K562 (cell line): ENCODE data around the gene RTL1. TPM values are rescaled to one million over a fixed set of nuclear protein-coding genes. Genes with fewer than 3 reads are reported as not detected.

Experiments used
- ATAC-seq: fragments of 200-7000 bp; cut with Tn5 transposase; 3 replicates; pipeline ENCODE4 v1.9.1; 2020; ENCODE audit warnings: moderate library complexity
- BruUV-seq: library from RNA; stranded (reverse); fragments of 400-500 nt; replicated peaks from 2 replicates; lab custom pipeline; 2021; lab: Mats Ljungman, UMichigan
- CTCF ChIA-PET: fragments of 300-600 bp; formaldehyde crosslinking; extraction: SDS; loops from one replicate; lab custom pipeline; 2021; ENCODE audit warnings: low intra/inter-chr PET ratio; lab: Yijun Ruan, JAX
- POLR2A ChIA-PET: fragments of 300-600, 350-650 bp; sonication (Branson Sonifier 250); formaldehyde crosslinking; extraction: SDS; loops from one replicate; lab custom pipeline; 2021; ENCODE audit warnings: antibody characterized with exemption, inconsistent platforms; lab: Yijun Ruan, JAX
- DNase-seq, 4 experiments: peaks; one replicate each; pipeline versions ENCODE4 v3.0.0 to v3.0.0-alpha.2; 2011 to 2018; ENCODE audit warnings: low spot score in 3 of 4, mixed read lengths in 3 of 4; ENCODE audit errors: extremely low read depth in 1 of 4
- FAIRE-seq: peaks from 2 replicates; lab custom pipeline; 2011; peaks lifted over from hg19 to GRCh38; lab: Jason Lieb, UNC
- H2AFZ ChIP-seq: 2 replicates; pipeline ENCODE4 v1.6.0; 2011; ENCODE audit warnings: low read depth, low read length, control low read depth, inconsistent platforms
- H3K27ac ChIP-seq: fragments of 200-600 bp; 3 replicates; pipeline ENCODE4 v1.8.0; 2011; ENCODE audit warnings: low read depth, mild to moderate bottlenecking, control low read depth, inconsistent platforms, low read length, moderate library complexity, mixed read lengths; ENCODE audit errors: extremely low read depth
- H3K27me3 ChIP-seq, 2 experiments: fragments of 300-600 bp in 1 of 2; 2 replicates in 1 of 2; 3 replicates in 1 of 2; pipeline versions ENCODE4 v1.6.0 to v1.8.0; 2011; ENCODE audit warnings: inconsistent platforms in 2 of 2, low read length in 2 of 2, mild to moderate bottlenecking in 1 of 2, mixed read lengths in 1 of 2, moderate library complexity in 1 of 2; ENCODE audit not compliant: control insufficient read depth in 2 of 2, insufficient read depth in 2 of 2
- H3K36me3 ChIP-seq: fragments of 300-600 bp; 3 replicates; pipeline ENCODE4 v1.8.0; 2011; ENCODE audit warnings: mild to moderate bottlenecking, low read length, inconsistent platforms; ENCODE audit not compliant: control insufficient read depth, insufficient read depth
- H3K4me1 ChIP-seq, 2 experiments: fragments of 200-600 bp in 1 of 2; replicated peaks in 1 of 2; 2 replicates in 1 of 2; 3 replicates in 1 of 2; pipeline versions ENCODE4 v1.5.1 to v1.8.0; 2011; ENCODE audit warnings: inconsistent platforms in 2 of 2, low read length in 2 of 2, mild to moderate bottlenecking in 1 of 2, mixed read lengths in 1 of 2, moderate library complexity in 1 of 2; ENCODE audit not compliant: control insufficient read depth in 2 of 2, insufficient read depth in 2 of 2
- H3K4me2 ChIP-seq: 2 replicates; pipeline ENCODE4 v1.6.1; 2011; ENCODE audit warnings: low read length, control low read depth, inconsistent platforms, mixed read lengths; ENCODE audit not compliant: insufficient read depth
- H3K4me3 ChIP-seq: fragments of 200-600 bp; sonication (generic), shearing (Covaris generic); 2 replicates; pipeline ENCODE4 v1.5.1; 2016; ENCODE audit warnings: control low read depth, inconsistent platforms
- H3K79me2 ChIP-seq: fragments of 200-600 bp; 3 replicates; pipeline ENCODE4 v1.8.0; 2011; ENCODE audit warnings: low read length, inconsistent platforms; ENCODE audit not compliant: control insufficient read depth, insufficient read depth
- H3K9ac ChIP-seq, 2 experiments: 2 replicates each; pipeline versions ENCODE4 v1.6.0 to v1.6.1; 2011; ENCODE audit warnings: low read depth in 2 of 2, low read length in 2 of 2, control low read depth in 1 of 2, inconsistent platforms in 1 of 2, mild to moderate bottlenecking in 1 of 2, mixed read lengths in 1 of 2; ENCODE audit not compliant: insufficient read depth in 1 of 2
- H3K9me1 ChIP-seq: one replicate; pipeline ENCODE4 v1.6.0; 2011; ENCODE audit warnings: inconsistent platforms, mild to moderate bottlenecking, low read length, moderate library complexity; ENCODE audit not compliant: control insufficient read depth, insufficient read depth
- H3K9me3 ChIP-seq: replicated peaks from 2 replicates; pipeline ENCODE4 v1.5.1; 2011; ENCODE audit warnings: low read depth, low read length, inconsistent platforms; ENCODE audit not compliant: control insufficient read depth, insufficient read depth
- H4K20me1 ChIP-seq: replicated peaks from 2 replicates; pipeline ENCODE4 v1.6.1; 2011; ENCODE audit warnings: low read length, inconsistent platforms, mixed read lengths; ENCODE audit not compliant: control insufficient read depth, insufficient read depth
- BCL6 ChIP-seq: fragments of 250-450 bp; sonication (Bioruptor Pico); IDR thresholded peaks from 2 replicates; pipeline ENCODE4 v1.4.0; 2020
- EGR1 ChIP-seq: fragments of 450-650 bp; conservative IDR thresholded peaks from 2 replicates; pipeline ENCODE4 v1.6.1; 2017; ENCODE audit warnings: mild to moderate bottlenecking
- IRF9 ChIP-seq: fragments of 450-650 bp; IDR thresholded peaks from 2 replicates; pipeline ENCODE4 v1.6.1; 2016; ENCODE audit warnings: missing biosample characterization, missing genetic modification characterization
- MAFF ChIP-seq: IDR thresholded peaks from 2 replicates; pipeline ENCODE4 v1.6.1; 2012; ENCODE audit warnings: low read length, improper control_type of control experiment
- RBM34 ChIP-seq: fragments of 200-400 bp; formaldehyde crosslinking; IDR thresholded peaks from 2 replicates; pipeline ENCODE4 v1.6.1; 2018; ENCODE audit warnings: low read length, borderline replicate concordance; ENCODE audit not compliant: insufficient read depth
- REST ChIP-seq, 2 experiments: fragments of 450-650 bp; formaldehyde crosslinking in 1 of 2; IDR thresholded peaks; 2 replicates each; pipeline versions ENCODE4 v1.4.0 to v1.6.1; 2014 to 2020; ENCODE audit warnings: mild to moderate bottlenecking in 2 of 2, borderline replicate concordance in 1 of 2, low read depth in 1 of 2
- THRB ChIP-seq: fragments of 450-650 bp; formaldehyde crosslinking; conservative IDR thresholded peaks from 2 replicates; pipeline ENCODE4 v1.4.0; 2022; ENCODE audit warnings: mild to moderate bottlenecking, missing genetic modification characterization
- ZNF316 ChIP-seq: fragments of 450-650 bp; IDR thresholded peaks from 2 replicates; pipeline ENCODE4 v1.6.1; 2016
- ZNF695 ChIP-seq: fragments of 450-650 bp; formaldehyde crosslinking; IDR thresholded peaks from 2 replicates; pipeline ENCODE4 v1.4.0; 2020; ENCODE audit warnings: mild to moderate bottlenecking, moderate library complexity
- WGBS: fragments of 100-300 bp; shearing (Covaris generic); methylation state at CpG from one replicate; pipeline ENCODE4 v1.1.6; 2016; ENCODE audit warnings: low coverage, mixed read lengths; ENCODE audit not compliant: insufficient coverage; ENCODE audit errors: missing lambda C conversion rate; 5-methylcytosine and 5-hydroxymethylcytosine counted together
- in situ Hi-C: fragments of 300-500 bp; cut with MboI; formaldehyde crosslinking; loops from 4 replicates; pipeline ENCODE4 v1.15.0; 2018; ENCODE audit warnings: inconsistent platforms, mixed read lengths
- intact Hi-C: fragments of 100-400 bp; cut with micrococcal nuclease; formaldehyde crosslinking; loops from 2 replicates; pipeline ENCODE4 v1.14.2; 2022
- polyA plus RNA-seq, 8 experiments: library from polyadenylated mRNA; depleted of rRNA in 4 of 8; stranded (reverse) in 5 of 8; unstranded in 3 of 8; fragments of >200 nt; fragmentation: Nextera tagmentation in 2 of 8; fragmentation: Illumina TruSeq in 1 of 8; extraction: Ambion mirVana in 2 of 8; extraction: Trizol in 1 of 8; gene quantifications; 2 replicates each; pipeline versions ENCODE4 v1.2.1 to v1.2.3, GENCODE V29; 2011 to 2014; ENCODE audit warnings: inconsistent platforms in 1 of 8, missing spikeins in 1 of 8
- total RNA-seq, 7 experiments: library from RNA; depleted of rRNA in 6 of 7; stranded (reverse); fragments of >200 nt in 6 of 7; fragmentation: Illumina TruSeq in 2 of 7; extraction: Trizol in 2 of 7; gene quantifications; 2 replicates each; pipeline versions ENCODE4 v1.2.1 to v1.2.3, GENCODE V29; 2011 to 2021; ENCODE audit warnings: low replicate concordance in 1 of 7

RTL1 gene
- total and polyA plus RNA-seq, 9 of the 15 experiments (the other 6 are each of a cell fraction or from before 2014, with no cell fraction given) = not detected

GRCh38 chr14:100873096-100873482 lies 30.4 kb downstream of the RTL1 start (continued):
- TF ChIP-seq THRB (CRISPR knock-in tag) = no peak
- TF ChIP-seq ZNF695 (CRISPR knock-in tag) = no peak
- no peak for TF ChIP-seq MAFF
- TF ChIP-seq BCL6 (CRISPR knock-in tag) = no peak
- TF ChIP-seq RBM34 = no peak

- BruUV-seq = no TSS peak
- POLR2A ChIA-PET = interaction anchor here (0.6 to 1.3 kb wide), 2 partner anchors 9 to 318 kb away, joined by 3 read pairs; no protein-coding TSS in a partner anchor
- peak overlapping the region; percentile 87 for H3K27ac ChIP-seq
- no peaks in the 10 kb centered on the region for H3K9me1 ChIP-seq
- 0 out of 2 replicates have a peak, but pooled peaks cover 2% of the 10 kb centered on the region for H3K9me3 ChIP-seq
- no peak overlapping the region for H3K4me3 ChIP-seq
- intact Hi-C loops = no loop called here
- peak overlapping the region in 1 of 2 experiments; percentile 37; a peak in 1 of 4 replicates for H3K9ac ChIP-seq
- peaks cover 16 to 18% of the 10 kb centered on the region in 2 experiments; a peak in 4 of 5 replicates for H3K4me1 ChIP-seq
- no peaks in the 10 kb centered on the region for H3K79me2 ChIP-seq
- 50% methylated on average over 13 of the region's 15 CpGs for WGBS
- CTCF ChIA-PET = interaction anchor here (0.6 kb wide), 1 partner anchor 9 kb away, joined by 4 read pairs; no protein-coding TSS in a partner anchor
- ATAC-seq = no peak
- H3K27me3 ChIP-seq = no peaks in the 10 kb centered on the region
- peak overlapping the region; percentile 70 for H2AFZ ChIP-seq
- peak overlapping the region; percentile 78; the same call in 1 of the 2 replicates for H3K4me2 ChIP-seq
- in situ Hi-C loops = no loop called here
- DNase-seq = peak in 1 of 4 experiments; percentile 13
- no peaks in the 10 kb centered on the region for H3K36me3 ChIP-seq
- no peaks in the 10 kb centered on the region for H4K20me1 ChIP-seq
- FAIRE-seq = no peak
- TF ChIP-seq REST (IDR thresholded peaks at IDR 0.05; ENCODE audit: borderline replicate concordance) (no peak), REST (CRISPR knock-in tag; IDR thresholded peaks at IDR 0.05; ENCODE audit: low read depth) (no peak), IRF9 (tag) (no peak), ZNF316 (no peak), EGR1 (0 out of 2 replicates have a peak, but pooled peaks have one; percentile 11)
Measured at GRCh38 chr14:100872259-100873095, 31.0 kb downstream of the RTL1 start.
